Activated CD8-positive, alpha-beta T cell treated with anti-CD3 and anti-CD28 coated beads for 36 hours (primary cell): ENCODE data around the gene NFIC. TPM values are rescaled to one million over a fixed set of nuclear protein-coding genes. Genes with fewer than 3 reads are reported as not detected.
"Not testable (repeated sequence)": the region's sequence is repeated elsewhere in the genome, so short reads cannot be mapped to it uniquely, and the experiment has no call there.

Experiments used
- ATAC-seq: fragments of 200-7000 bp; cut with Tn5 transposase; one replicate; pipeline ENCODE4 v1.10.0; 2021; ENCODE audit warnings: mild to moderate bottlenecking, moderate library complexity
- CTCF ChIA-PET: fragments of 350-600 bp; sonication (Branson Sonifier 250); formaldehyde crosslinking; loops from one replicate; lab custom pipeline; 2021; ENCODE audit warnings: antibody characterized with exemption; lab: Charles Lee
- POLR2A ChIA-PET: fragments of 350-600 bp; sonication (Branson Sonifier 250); formaldehyde crosslinking; loops from one replicate; lab custom pipeline; 2021; ENCODE audit warnings: antibody characterized with exemption; lab: Charles Lee
- DNase-seq: peaks from one replicate; pipeline ENCODE4 v3.0.0-alpha.2; 2020
- H3K27ac Mint-ChIP-seq: one replicate; pipeline ENCODE4 v1.8.0; 2021; ENCODE audit warnings: mild to moderate bottlenecking, mixed read lengths
- H3K27me3 Mint-ChIP-seq: one replicate; pipeline ENCODE4 v1.8.0; 2021; ENCODE audit warnings: mixed read lengths
- H3K36me3 Mint-ChIP-seq: one replicate; pipeline ENCODE4 v1.8.0; 2021; ENCODE audit warnings: low read depth, mixed read lengths
- H3K4me1 Mint-ChIP-seq: one replicate; pipeline ENCODE4 v1.8.0; 2021; ENCODE audit warnings: low read depth, mixed read lengths
- H3K4me3 Mint-ChIP-seq: one replicate; pipeline ENCODE4 v1.8.0; 2021; ENCODE audit warnings: mild to moderate bottlenecking, moderate library complexity, mixed read lengths
- H3K9me3 Mint-ChIP-seq: one replicate; pipeline ENCODE4 v1.8.0; 2021; ENCODE audit warnings: mixed read lengths
- CTCF ChIP-seq: fragments of 200-600 bp; IDR thresholded peaks from one replicate; pipeline ENCODE4 v1.8.0; 2022; ENCODE audit warnings: antibody characterized with exemption, mild to moderate bottlenecking
- intact Hi-C: fragments of 100-400 bp; cut with micrococcal nuclease; formaldehyde crosslinking; loops from one replicate; pipeline ENCODE4 v1.10.0; 2022
- total RNA-seq, 2 experiments: library from RNA; stranded (reverse); gene quantifications; one replicate each; pipeline ENCODE4 v1.2.3, GENCODE V29; 2021

NFIC gene
- total RNA-seq, 2 experiments from 2014 or later = 19.0 to 20.8 TPM

GRCh38 chr19:3373971-3374368, 7.6 kb downstream of the NFIC start:
- Mint-ChIP-seq H3K9me3 (no peaks in the 10 kb centered on the region), H3K4me3 (no peak overlapping the region), H3K36me3 (no peaks in the 10 kb centered on the region), H3K4me1 (peaks cover 22% of the 10 kb centered on the region), H3K27ac (no peak overlapping the region), H3K27me3 (no peaks in the 10 kb centered on the region)
- no peak for TF ChIP-seq CTCF
- ChIA-PET POLR2A (interaction anchor here (1.0 to 1.9 kb wide), 4 partner anchors 8 to 17 kb away, joined by 3 to 7 read pairs (median 4); no protein-coding TSS in a partner anchor), CTCF (interaction anchor here (1.2 to 4.9 kb wide), 2 partner anchors 55 to 99 kb away, joined by 3 to 17 read pairs; no protein-coding TSS in a partner anchor)
- no peak for ATAC-seq
- DNase-seq = no peak
- intact Hi-C loops = no loop called here

GRCh38 chr19:3374369-3375112, 8.2 kb downstream of the NFIC start:
- no peaks in the 10 kb centered on the region for H3K27me3 Mint-ChIP-seq
- H3K4me3 Mint-ChIP-seq = no peak overlapping the region
- H3K36me3 Mint-ChIP-seq = no peaks in the 10 kb centered on the region
- DNase-seq = no peak
- H3K9me3 Mint-ChIP-seq = no peaks in the 10 kb centered on the region
- ChIA-PET POLR2A (interaction anchor here (1.0 to 1.9 kb wide), 4 partner anchors 9 to 17 kb away, joined by 3 to 7 read pairs (median 4); no protein-coding TSS in a partner anchor), CTCF (interaction anchor here (4.9 kb wide), 1 partner anchor 54 kb away, joined by 17 read pairs; no protein-coding TSS in a partner anchor)
- H3K4me1 Mint-ChIP-seq = peaks cover 19% of the 10 kb centered on the region
- intact Hi-C loops = no loop called here
- no peak for TF ChIP-seq CTCF
- no peak overlapping the region for H3K27ac Mint-ChIP-seq
- no peak for ATAC-seq

- no peak for TF ChIP-seq CTCF
- no peaks in the 10 kb centered on the region for H3K27me3 Mint-ChIP-seq
- POLR2A ChIA-PET = interaction anchor here (1.2 to 1.9 kb wide), 3 partner anchors 10 to 18 kb away, joined by 3 to 7 read pairs (median 3); no protein-coding TSS in a partner anchor
- no peak overlapping the region for H3K4me3 Mint-ChIP-seq
- H3K36me3 Mint-ChIP-seq = no peaks in the 10 kb centered on the region
- CTCF ChIA-PET = interaction anchor here (4.9 kb wide), 1 partner anchor 53 kb away, joined by 17 read pairs; no protein-coding TSS in a partner anchor
- intact Hi-C loops = no loop called here
- H3K4me1 Mint-ChIP-seq = peaks cover 12% of the 10 kb centered on the region
- H3K27ac Mint-ChIP-seq = no peak overlapping the region
- DNase-seq (no peak), ATAC-seq (no peak)
- no peaks in the 10 kb centered on the region for H3K9me3 Mint-ChIP-seq
Observed at GRCh38 chr19:3375221-3376090, 9.1 kb downstream of the NFIC start.

- H3K27me3 Mint-ChIP-seq, H3K4me3 Mint-ChIP-seq, DNase-seq, H3K27ac Mint-ChIP-seq, H3K9me3 Mint-ChIP-seq, ATAC-seq, POLR2A ChIA-PET, intact Hi-C loops, H3K36me3 Mint-ChIP-seq, H3K4me1 Mint-ChIP-seq: not testable (repeated sequence)
- CTCF ChIA-PET = interaction anchor here (4.9 kb wide), 1 partner anchor 53 kb away, joined by 17 read pairs; no protein-coding TSS in a partner anchor
Observed at GRCh38 chr19:3376091-3376455, 9.7 kb downstream of the NFIC start.

- H3K36me3 Mint-ChIP-seq = peaks cover 8% of the 10 kb centered on the region
- H3K27ac Mint-ChIP-seq = no peak overlapping the region
- ChIA-PET CTCF (interaction anchor here (1.5 kb wide), 1 partner anchor 94 kb away, joined by 4 read pairs; no protein-coding TSS in a partner anchor), POLR2A (no interaction called here)
- intact Hi-C loops = no loop called here
- no peak for TF ChIP-seq CTCF
- H3K4me1 Mint-ChIP-seq = peaks cover 4% of the 10 kb centered on the region
- DNase-seq = no peak
- H3K27me3 Mint-ChIP-seq = no peaks in the 10 kb centered on the region
- no peak overlapping the region for H3K4me3 Mint-ChIP-seq
- H3K9me3 Mint-ChIP-seq = no peaks in the 10 kb centered on the region
- no peak for ATAC-seq
Observed at GRCh38 chr19:3378352-3379150, 12.2 kb downstream of the NFIC start.
